ENCODE data around the gene MIOX. TPM values are rescaled to one million over a fixed set of nuclear protein-coding genes. Genes with fewer than 3 reads are reported as not detected.
A peak's percentile ranks its signal among the peaks of the same experiment; 100 is the strongest.

Gene MIOX
- total and polyA plus RNA-seq, 2 of the 13 experiments (the other 11 are each of a cell fraction or from before 2014, with no cell fraction given) = 1.5 to 2.9 TPM

- TF ChIP-seq GRHL1 (CRISPR knock-in tag; conservative IDR thresholded peaks at IDR 0.05) = no peak
- 0 out of 2 replicates have a peak, but pooled peaks have one; percentile 72 for TF ChIP-seq ZNF841 (CRISPR knock-in tag; IDR thresholded peaks at IDR 0.05; ENCODE audit: borderline replicate concordance)
- TF ChIP-seq ATF4 (CRISPR knock-in tag; IDR thresholded peaks at IDR 0.05) = peak in 1 of 2 experiments; percentile 4; a peak in 1 of 4 replicates
- TF ChIP-seq ZFP36L1 (CRISPR knock-in tag; IDR thresholded peaks at IDR 0.05) = peak; percentile 89; the same call in 1 of the 2 replicates
- TF ChIP-seq ZNF564 (CRISPR knock-in tag; IDR thresholded peaks at IDR 0.05) = peak; percentile 73; the same call in 1 of the 2 replicates
- TF ChIP-seq ZNF225 (CRISPR knock-in tag; IDR thresholded peaks at IDR 0.05) = peak; percentile 73; the same call in 1 of the 2 replicates
- TF ChIP-seq ZNF136 (CRISPR knock-in tag; IDR thresholded peaks at IDR 0.05; ENCODE audit: low read depth) = peak; percentile 81
- no peak for TF ChIP-seq NFE2 (CRISPR knock-in tag; IDR thresholded peaks at IDR 0.05)
- peak; percentile 35; the same call in 1 of the 2 replicates for TF ChIP-seq ZBTB25 (CRISPR knock-in tag; IDR thresholded peaks at IDR 0.05)
- TF ChIP-seq ZNF704 (CRISPR knock-in tag; IDR thresholded peaks at IDR 0.05; ENCODE audit: borderline replicate concordance) = peak; percentile 55; the same call in 1 of the 2 replicates
- TF ChIP-seq SMAD9 (CRISPR knock-in tag; IDR thresholded peaks at IDR 0.05) = 0 out of 2 replicates have a peak, but pooled peaks have one; percentile 65
- no peak for TF ChIP-seq RARG (CRISPR knock-in tag; IDR thresholded peaks at IDR 0.05; ENCODE audit: low read depth)
- TF ChIP-seq MBNL3 (CRISPR knock-in tag; conservative IDR thresholded peaks at IDR 0.05) = no peak
- 0 out of 2 replicates have a peak, but pooled peaks have one; percentile 63 for TF ChIP-seq ZBTB1 (CRISPR knock-in tag; IDR thresholded peaks at IDR 0.05; ENCODE audit: borderline replicate concordance)
- TF ChIP-seq RNF2 (conservative IDR thresholded peaks at IDR 0.05; ENCODE audit: low read depth) = peak; percentile 63; the same call in 1 of the 2 replicates
- 0 out of 2 replicates have a peak, but pooled peaks have one; percentile 11 for TF ChIP-seq FOXP4 (CRISPR knock-in tag; IDR thresholded peaks at IDR 0.05)
- no peak for TF ChIP-seq PHF5A (CRISPR knock-in tag; IDR thresholded peaks at IDR 0.05; ENCODE audit: low read depth, unreplicated experiment)
- no peak for TF ChIP-seq KLF13 (CRISPR knock-in tag; IDR thresholded peaks at IDR 0.05)
- no peak for TF ChIP-seq MTA3 (CRISPR knock-in tag; IDR thresholded peaks at IDR 0.05)
- no peak; the same call in 1 of the 2 replicates for TF ChIP-seq ZNF121 (CRISPR knock-in tag; IDR thresholded peaks at IDR 0.05)
- peak; percentile 87 for TF ChIP-seq DMAP1 (CRISPR knock-in tag; IDR thresholded peaks at IDR 0.05)
- peak; percentile 83 for TF ChIP-seq ERF (CRISPR knock-in tag; IDR thresholded peaks at IDR 0.05)
- TF ChIP-seq ZNF138 (CRISPR knock-in tag; IDR thresholded peaks at IDR 0.05; ENCODE audit: low read depth) = no peak; the same call in none of the 2 replicates
Observed at GRCh38 chr22:50525104-50525857, 38.6 kb downstream of the MIOX start, which contains the start of gene SCO2 (continued).
